Cardiac fibroblast (primary cell): ENCODE data around the gene MYH6.

ENCODE experiments used
- DNase-seq, 2 donors: peaks; one replicate each; pipeline versions ENCODE4 v3.0.0 to v3.0.0-alpha.2; 2010; ENCODE audit warnings: low read depth in 2 of 2
- H3K4me3 ChIP-seq, 2 donors: replicated peaks in 1 of 2; 1 replicate in 1 of 2; 2 replicates in 1 of 2; pipeline ENCODE4 v1.5.1; 2011; ENCODE audit warnings: low read depth in 2 of 2, low read length in 2 of 2, mild to moderate bottlenecking in 2 of 2, moderate library complexity in 1 of 2
- TF ChIP-seq, protein P1 (sequence below): IDR thresholded peaks from one replicate; pipeline ENCODE4 v1.5.1; 2011; ENCODE audit warnings: low read depth, mild to moderate bottlenecking, low read length, inconsistent platforms

MYH6 gene

DNA sequence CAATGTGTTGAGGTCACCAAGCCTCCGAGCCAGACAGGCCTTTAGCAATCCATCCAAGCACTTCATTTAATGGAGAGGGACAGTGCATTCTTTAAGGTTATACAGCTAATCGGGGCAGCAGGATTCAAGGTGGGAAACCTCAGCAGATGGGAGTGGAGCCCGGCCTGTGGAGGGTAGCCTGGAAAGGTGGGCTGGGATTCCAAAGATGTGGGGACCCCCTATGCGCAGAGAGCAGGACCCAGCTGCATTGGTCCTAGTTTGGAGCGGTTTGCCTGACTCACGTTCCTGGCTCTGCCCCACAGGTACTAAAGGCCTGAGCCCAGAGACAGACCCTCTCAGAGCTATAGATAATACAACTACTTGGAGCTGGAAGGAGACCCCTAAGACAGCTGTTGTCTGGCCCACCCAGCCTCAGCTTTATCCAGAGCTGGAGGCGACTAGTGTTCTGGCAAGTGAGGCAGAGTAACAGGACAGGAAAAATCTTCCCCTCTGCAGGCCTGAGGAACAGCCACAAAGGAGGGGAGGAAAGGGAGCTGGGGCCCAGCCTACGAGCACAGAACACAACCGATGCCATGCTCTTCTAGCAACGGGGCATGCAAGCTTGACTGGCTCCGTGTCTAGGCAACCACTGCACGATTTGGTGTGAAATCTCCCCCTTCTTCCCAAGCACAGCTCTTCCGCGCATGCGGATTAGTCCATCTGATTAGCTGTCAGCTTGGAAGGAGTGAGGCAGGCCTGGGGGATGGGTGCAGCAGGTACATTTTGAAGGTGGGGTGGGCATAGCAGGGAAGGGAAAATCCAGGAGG is 28.5 kb upstream of the MYH6 start:
- DNase-seq = no peak
- TF ChIP-seq, protein P1, sequence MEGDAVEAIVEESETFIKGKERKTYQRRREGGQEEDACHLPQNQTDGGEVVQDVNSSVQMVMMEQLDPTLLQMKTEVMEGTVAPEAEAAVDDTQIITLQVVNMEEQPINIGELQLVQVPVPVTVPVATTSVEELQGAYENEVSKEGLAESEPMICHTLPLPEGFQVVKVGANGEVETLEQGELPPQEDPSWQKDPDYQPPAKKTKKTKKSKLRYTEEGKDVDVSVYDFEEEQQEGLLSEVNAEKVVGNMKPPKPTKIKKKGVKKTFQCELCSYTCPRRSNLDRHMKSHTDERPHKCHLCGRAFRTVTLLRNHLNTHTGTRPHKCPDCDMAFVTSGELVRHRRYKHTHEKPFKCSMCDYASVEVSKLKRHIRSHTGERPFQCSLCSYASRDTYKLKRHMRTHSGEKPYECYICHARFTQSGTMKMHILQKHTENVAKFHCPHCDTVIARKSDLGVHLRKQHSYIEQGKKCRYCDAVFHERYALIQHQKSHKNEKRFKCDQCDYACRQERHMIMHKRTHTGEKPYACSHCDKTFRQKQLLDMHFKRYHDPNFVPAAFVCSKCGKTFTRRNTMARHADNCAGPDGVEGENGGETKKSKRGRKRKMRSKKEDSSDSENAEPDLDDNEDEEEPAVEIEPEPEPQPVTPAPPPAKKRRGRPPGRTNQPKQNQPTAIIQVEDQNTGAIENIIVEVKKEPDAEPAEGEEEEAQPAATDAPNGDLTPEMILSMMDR = no peak
- no peak overlapping the region for H3K4me3 ChIP-seq

DNA sequence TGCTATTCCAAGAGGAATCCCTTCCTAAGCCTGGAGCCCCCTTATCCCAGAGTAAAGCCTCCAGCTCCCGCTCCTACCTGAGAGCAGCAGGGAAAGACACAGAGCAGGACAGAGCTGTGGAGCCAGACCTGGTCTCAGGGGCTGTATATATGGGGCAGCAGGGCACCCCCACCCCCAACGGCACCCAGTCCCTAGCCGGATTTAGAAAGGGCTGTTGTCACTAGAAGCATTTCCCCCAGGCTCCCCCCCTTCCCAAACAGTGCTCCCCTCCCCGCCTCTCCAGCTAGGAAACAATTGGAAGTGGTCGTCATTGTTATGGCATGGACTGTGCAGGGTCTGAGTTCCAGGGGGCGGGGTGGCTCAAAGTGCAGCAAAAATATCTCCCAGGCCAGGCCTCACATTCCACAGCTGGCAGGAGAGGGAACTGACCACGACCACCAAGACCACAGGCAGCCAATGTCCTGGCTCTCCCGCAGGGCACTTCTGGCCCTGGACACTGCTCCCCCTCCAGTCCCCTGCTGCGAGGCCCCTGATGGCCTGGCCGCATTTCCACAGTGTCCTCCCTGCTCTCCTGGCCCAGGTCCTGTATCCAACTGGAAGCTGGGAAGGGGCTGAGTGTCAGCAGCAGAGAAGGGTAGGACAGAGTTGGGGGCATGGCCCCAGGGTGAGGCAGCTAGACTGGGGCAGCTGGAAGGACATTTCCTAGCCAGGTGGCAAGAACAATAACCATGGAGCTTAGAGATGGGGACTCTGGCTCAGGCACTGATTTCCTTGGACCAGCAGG is 27.7 kb upstream of the MYH6 start, which contains the start of gene MYH7:
Gene MYH7, minus strand, starts transcription at position 118 of the 784 bp plus-strand sequence. CDS start 1,928 bp downstream, outside the sequence.
- H3K4me3 ChIP-seq = no peak within 1 kb of the TSS
- no peak for DNase-seq
- TF ChIP-seq, protein P1 = no peak

DNA sequence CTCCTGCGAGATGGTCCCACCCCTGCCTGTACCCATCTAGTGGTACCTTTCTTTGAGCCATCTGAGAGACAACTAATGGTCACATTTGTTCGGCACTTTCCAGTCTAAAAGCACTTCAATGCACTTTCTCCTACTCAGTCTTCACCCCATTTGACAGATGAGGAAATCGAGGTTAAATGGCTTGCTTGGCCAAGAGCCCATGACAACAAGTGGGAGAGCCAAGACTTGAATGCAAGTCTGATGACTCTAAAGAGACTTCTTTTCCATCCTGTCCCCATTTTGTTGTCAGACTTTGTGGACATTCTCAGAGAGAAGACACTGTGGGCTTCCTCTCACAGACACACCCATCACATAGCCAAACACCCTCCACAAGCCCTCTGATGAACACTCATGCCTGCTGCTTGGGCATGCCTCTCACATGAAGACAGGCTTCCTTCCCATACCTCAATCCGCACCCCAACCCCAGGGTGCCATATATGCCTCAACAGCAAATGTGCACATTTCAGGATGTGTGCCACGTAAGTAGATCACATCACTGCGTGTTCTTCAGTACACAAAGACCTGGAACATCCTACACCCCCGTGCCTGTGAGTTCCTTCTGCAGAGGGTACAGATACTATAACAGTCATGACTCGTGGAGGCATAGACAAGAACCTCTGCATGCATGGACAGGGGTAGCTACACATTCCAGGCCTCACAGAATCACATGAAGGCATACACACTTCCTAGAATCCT is 26.6 kb upstream of the MYH6 start:
- TF ChIP-seq, protein P1 = no peak
- DNase-seq = no peak
- no peak overlapping the region for H3K4me3 ChIP-seq

DNA sequence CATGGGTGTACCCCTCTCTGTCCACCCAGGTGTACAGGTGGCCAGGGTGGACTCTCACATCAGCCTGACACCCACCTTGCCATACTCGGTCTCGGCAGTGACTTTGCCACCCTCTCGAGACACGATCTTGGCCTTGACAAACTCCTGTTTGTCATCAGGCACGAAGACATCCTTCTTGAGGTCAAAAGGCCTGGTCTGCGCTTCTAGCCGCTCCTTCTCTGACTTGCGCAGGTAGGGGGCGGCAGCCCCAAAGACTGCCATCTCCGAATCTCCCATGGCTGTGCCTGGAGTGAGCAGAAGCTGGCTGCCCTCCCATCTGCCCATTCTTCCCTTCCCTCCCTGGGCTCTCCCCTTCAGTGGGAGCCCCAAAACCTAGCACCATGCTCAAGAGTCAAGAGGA is 25.4 kb upstream of the MYH6 start:
- TF ChIP-seq, protein P1 = no peak
- no peak for DNase-seq
- H3K4me3 ChIP-seq = no peak overlapping the region

DNA sequence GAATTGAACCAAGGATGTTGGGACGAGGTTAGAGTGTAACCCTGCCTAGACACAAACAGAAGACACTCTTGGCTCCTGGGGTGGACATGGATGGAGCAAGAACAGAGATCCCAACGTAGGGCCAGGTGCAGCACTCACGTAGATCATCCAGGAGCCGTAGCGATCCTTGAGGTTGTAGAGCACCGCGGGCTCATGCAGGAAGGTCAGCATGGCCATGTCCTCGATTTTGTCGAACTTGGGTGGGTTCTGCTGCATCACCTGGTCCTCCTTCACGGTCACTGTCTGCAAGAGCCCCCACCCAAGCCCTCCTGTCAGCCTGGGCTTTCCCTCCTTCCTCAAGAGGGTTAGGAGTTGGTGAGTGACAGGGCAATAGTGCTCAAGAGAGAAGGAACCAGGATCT is 24.9 kb upstream of the MYH6 start:
- TF ChIP-seq, protein P1 = no peak
- no peak for DNase-seq
- no peak overlapping the region for H3K4me3 ChIP-seq

DNA sequence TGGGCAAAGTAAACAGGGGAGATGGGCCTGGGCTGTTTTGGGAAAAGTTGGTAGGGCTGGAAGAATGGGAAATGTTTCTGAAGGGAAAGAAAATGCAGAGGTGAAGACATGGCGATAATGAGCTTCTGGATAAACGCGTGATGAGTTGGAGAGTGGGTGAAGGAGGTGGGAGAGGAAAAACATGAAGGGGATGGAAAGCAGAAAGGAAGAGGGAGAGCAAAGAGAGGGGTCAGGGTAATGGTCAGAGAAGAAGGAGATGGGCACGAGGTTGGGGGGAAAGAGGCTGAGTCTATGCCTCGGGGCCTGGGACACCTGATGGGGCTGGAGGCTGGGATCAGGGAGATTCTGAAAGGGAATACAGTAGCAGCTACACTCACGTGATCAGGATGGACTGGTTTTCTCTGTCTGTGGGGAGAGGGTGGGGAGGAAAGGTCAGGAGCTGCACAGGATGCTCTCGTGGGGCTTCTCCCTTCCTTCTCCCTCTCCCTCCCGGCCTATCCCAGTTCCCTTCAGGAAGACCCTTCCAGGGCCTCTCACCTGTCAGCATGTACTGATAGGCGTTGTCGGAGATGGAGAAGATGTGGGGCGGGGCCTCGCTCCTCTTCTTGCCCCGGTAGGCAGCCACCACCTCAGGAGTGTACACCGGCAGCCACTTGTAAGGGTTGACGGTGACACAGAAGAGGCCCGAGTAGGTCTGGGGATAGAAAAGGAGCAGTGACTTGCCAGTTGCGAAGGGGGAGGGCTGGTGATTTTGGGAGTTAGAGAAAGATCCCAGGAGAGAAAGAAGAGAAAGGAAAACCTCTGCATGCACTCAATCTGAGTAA is 24.2 kb upstream of the MYH6 start:
- H3K4me3 ChIP-seq = no peak overlapping the region
- no peak for DNase-seq
- TF ChIP-seq, protein P1 = no peak
